Kidney epithelial cell (primary cell): ENCODE results near the gene WDPCP. TPM values are rescaled to one million over a fixed set of nuclear protein-coding genes. Genes with fewer than 3 reads are reported as not detected.

Experiments used
- DNase-seq: peaks from one replicate; pipeline ENCODE4 v3.0.0-alpha.2; 2010; ENCODE audit warnings: low read depth
- H3K27me3 ChIP-seq: 2 replicates; pipeline ENCODE4 v1.6.0; 2011; ENCODE audit warnings: low read length; ENCODE audit not compliant: control insufficient read depth, insufficient read depth
- H3K36me3 ChIP-seq: 2 replicates; pipeline ENCODE4 v1.5.1; 2011; ENCODE audit warnings: low read length; ENCODE audit not compliant: control insufficient read depth, insufficient read depth
- H3K4me3 ChIP-seq: 2 replicates; pipeline ENCODE4 v1.5.1; 2011; ENCODE audit warnings: low read depth, mild to moderate bottlenecking, control low read depth, low read length
- total RNA-seq: library from RNA; depleted of rRNA; stranded (reverse); fragments of >200 nt; gene quantifications from 2 replicates; pipeline ENCODE4 v1.2.3, GENCODE V29; 2015
- TF ChIP-seq, protein P1 (sequence below): IDR thresholded peaks from 2 replicates; pipeline ENCODE4 v1.5.1; 2011; ENCODE audit warnings: mild to moderate bottlenecking, moderate library complexity, low read length, control low read depth, inconsistent platforms; ENCODE audit not compliant: insufficient read depth, poor library complexity, severe bottlenecking

WDPCP gene
- total RNA-seq, 1 donor from 2014 or later, result 3.3 TPM

DNA sequence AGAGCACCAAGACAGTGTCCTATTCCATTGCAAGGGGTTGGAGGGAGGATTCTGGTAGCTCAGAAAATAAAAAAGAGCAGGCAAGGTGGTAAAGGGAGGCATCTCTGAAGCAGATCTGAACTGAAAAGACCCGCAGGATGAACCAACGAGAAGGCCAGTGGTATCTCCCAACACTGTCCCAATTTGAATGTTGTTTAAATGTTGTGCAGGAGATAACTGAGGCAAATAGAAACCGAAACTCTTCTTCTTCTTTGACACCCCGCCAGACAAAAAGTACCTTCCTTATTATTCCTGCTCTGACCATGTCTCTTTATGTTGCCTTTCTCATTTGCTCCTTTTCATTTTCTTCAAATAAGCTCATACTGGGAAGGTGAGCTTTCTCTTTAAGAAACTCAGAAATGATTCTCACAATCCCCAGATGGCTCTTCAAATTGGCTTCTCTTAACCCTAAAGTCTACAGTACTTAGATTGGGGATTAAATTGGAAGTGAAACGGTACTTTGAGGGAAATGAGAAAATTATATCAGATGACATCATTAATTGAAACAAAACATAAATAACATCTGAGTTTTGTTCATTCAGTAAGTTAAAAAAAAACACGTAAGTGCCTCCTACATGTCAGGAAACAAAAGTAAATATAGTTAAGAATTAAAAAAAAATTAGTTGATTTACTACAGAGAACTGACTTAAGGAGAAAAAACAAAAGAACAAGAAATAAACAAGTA is 143.6 kb downstream of the WDPCP start:
- Histone ChIP-seq H3K4me3 (no peak overlapping the region), H3K27me3 (no peaks in the 10 kb centered on the region), H3K36me3 (no peaks in the 10 kb centered on the region)
- TF ChIP-seq, protein P1, sequence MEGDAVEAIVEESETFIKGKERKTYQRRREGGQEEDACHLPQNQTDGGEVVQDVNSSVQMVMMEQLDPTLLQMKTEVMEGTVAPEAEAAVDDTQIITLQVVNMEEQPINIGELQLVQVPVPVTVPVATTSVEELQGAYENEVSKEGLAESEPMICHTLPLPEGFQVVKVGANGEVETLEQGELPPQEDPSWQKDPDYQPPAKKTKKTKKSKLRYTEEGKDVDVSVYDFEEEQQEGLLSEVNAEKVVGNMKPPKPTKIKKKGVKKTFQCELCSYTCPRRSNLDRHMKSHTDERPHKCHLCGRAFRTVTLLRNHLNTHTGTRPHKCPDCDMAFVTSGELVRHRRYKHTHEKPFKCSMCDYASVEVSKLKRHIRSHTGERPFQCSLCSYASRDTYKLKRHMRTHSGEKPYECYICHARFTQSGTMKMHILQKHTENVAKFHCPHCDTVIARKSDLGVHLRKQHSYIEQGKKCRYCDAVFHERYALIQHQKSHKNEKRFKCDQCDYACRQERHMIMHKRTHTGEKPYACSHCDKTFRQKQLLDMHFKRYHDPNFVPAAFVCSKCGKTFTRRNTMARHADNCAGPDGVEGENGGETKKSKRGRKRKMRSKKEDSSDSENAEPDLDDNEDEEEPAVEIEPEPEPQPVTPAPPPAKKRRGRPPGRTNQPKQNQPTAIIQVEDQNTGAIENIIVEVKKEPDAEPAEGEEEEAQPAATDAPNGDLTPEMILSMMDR, result no peak
- DNase-seq, result no peak

DNA sequence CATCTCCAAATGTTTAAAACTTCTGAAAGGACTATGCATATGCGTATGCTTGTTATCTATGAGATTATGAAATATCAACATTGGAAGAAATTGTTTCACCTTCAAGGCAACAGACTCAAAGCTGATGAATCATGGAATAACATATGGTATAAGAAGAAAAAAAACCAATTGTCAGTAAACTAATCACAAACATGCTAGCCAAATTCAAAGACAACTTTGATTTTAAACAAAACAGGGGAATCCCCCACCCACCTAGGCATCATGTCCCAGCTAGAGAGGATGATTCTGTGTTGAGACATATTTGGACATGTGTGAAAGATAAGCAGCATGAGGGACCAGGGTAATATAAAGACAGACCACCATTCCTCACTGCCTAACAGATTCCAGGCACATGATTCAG is 147.7 kb downstream of the WDPCP start:
- TF ChIP-seq, protein P1, result no peak
- DNase-seq, result no peak
- H3K36me3 ChIP-seq, result no peaks in the 10 kb centered on the region

DNA sequence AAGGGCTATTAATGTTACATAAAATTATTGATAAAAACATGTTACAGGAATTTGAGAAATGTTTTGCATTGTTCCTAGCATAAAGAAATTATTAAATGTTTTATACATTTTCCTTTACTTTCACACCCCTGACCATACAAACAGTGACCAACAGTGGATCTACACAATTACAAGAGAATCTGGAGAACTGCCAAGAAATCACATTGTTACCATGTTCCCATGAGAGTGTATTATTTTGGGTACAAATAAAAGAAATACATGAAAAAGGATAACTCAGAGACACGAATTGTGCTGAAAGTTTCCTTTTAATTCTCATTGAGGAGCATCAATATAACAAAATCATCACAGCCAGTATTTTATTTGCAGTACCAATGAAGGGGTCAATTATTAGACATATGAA is 150.1 kb downstream of the WDPCP start:
- no peaks in the 10 kb centered on the region for H3K36me3 ChIP-seq
- DNase-seq, result no peak
- TF ChIP-seq, protein P1, result no peak
- no peak overlapping the region for H3K4me3 ChIP-seq
- H3K27me3 ChIP-seq, result no peaks in the 10 kb centered on the region

More for the DNA sequence above, 147.7 kb downstream of the WDPCP start:
- no peak overlapping the region for H3K4me3 ChIP-seq
- H3K27me3 ChIP-seq, result no peaks in the 10 kb centered on the region

DNA sequence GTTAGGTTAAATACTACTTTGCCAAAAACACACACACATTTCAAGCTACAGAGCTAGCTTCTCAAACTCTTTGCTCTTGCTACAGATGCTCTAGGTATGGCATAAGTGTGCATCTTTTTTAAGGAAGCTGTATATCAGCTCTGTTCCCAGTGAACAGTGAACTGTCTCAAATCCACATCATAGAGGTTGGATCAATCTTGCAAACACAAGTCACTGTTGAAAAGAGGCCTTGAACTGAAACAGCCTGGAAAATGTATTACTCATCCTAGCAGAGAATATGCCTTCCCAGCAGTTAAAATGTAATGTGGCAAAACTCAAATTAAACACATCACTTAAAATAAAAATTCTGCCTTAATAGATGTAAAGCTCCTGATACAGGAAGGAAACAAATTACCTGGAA is 151.8 kb downstream of the WDPCP start:
- TF ChIP-seq, protein P1, result no peak
- Histone ChIP-seq H3K36me3 (no peaks in the 10 kb centered on the region), H3K27me3 (no peaks in the 10 kb centered on the region), H3K4me3 (no peak overlapping the region)
- DNase-seq, result no peak

DNA sequence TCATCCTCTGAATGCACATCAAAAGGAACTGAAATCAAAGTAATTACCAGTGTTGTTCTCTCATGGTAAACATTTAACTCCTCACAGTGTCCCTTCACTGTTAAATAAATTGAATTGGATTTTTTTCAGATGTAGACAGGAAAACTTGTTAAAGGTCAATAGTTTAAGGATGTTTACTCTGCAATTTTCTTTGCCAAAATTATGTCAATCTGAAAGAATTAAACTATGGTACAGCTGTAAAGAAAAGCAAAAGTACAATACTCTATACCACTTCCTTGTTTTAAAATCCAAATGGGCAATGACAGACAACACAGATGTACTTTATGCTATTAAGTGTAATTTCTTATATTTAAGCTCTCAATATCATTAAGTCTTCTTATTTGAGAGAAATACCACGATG is 153.2 kb downstream of the WDPCP start:
- no peaks in the 10 kb centered on the region for H3K27me3 ChIP-seq
- DNase-seq, result no peak
- TF ChIP-seq, protein P1, result no peak
- H3K36me3 ChIP-seq, result no peaks in the 10 kb centered on the region
- no peak overlapping the region for H3K4me3 ChIP-seq
